ENCODE results near the gene ATP10A.
"Not testable (repeated sequence)": the region's sequence is repeated elsewhere in the genome, so short reads cannot be mapped to it uniquely, and the experiment has no call there.

Gene ATP10A

GRCh38 chr15:25860885-25861866, 2.0 kb downstream of the ATP10A start:
- no peak for FAIRE-seq
- DNase-seq (ENCODE audit: extremely low spot score, insufficient read length, low read depth), result no peak

GRCh38 chr15:25859838-25860645, 3.1 kb downstream of the ATP10A start:
- DNase-seq (ENCODE audit: extremely low spot score, insufficient read length, low read depth) (no peak), FAIRE-seq (no peak)

- FAIRE-seq (no peak), DNase-seq (ENCODE audit: extremely low spot score, insufficient read length, low read depth) (no peak)
These were observed 4.0 kb downstream of the ATP10A start for GRCh38 chr15:25858952-25859760.

GRCh38 chr15:25856059-25856458, 7.1 kb downstream of the ATP10A start:
- DNase-seq (ENCODE audit: extremely low spot score, insufficient read length, low read depth); FAIRE-seq: not testable (repeated sequence)

GRCh38 chr15:25852661-25853524, 10.2 kb downstream of the ATP10A start:
- DNase-seq (ENCODE audit: extremely low spot score, insufficient read length, low read depth) (no peak), FAIRE-seq (no peak)

GRCh38 chr15:25852027-25852426, 11.1 kb downstream of the ATP10A start:
- no peak for FAIRE-seq

DNA sequence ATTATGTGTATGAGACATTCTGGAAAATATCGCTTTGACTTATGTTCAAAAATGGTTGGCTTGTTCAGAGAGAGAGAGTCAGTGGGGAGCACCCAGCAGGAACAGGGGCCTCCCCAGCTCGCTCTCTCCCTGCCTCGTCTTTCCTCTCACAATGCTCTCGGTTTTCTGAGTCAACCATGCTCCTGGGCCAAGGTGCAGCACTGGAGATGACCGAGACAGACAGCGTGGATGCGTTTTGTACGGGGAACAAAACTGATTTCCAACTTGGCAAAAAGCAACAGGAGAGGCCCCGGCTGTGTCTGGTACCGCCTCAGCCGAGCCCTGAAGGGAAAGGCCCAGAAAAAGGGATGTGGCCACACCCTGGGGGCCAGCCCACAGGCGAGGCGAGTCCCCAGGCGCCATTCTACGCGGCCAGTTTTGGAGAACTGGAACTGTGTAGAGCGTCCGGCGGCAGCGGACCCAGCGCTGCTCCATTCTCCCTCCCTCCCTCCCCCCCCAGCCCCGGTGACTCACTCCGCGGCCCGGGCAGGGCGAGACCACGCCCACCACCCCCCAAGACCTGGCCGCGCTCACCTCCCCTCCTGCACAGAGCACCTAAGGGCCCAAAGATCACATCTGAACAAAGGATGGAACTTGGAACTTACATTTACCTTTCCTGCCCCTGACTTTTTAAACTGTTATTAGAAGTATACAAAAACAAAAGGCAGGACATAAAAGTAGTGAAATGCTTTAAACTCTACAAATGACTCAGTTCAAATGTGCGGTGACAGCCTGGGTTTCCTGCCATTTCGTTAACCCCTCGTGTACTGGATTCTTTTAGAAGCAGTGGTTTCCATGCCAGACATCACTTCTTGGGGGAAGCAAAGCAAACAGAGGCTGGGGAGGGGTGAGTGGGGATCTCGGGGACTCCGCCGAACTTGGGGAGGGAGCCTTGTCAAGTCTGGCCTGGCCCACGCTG, 12.7 kb downstream of the ATP10A start:
- DNase-seq (ENCODE audit: extremely low spot score, insufficient read length, low read depth) (no peak), FAIRE-seq (no peak)

More at GRCh38 chr15:25852027-25852426, 11.1 kb downstream of the ATP10A start:
- no peak for DNase-seq (ENCODE audit: extremely low spot score, insufficient read length, low read depth)

DNA sequence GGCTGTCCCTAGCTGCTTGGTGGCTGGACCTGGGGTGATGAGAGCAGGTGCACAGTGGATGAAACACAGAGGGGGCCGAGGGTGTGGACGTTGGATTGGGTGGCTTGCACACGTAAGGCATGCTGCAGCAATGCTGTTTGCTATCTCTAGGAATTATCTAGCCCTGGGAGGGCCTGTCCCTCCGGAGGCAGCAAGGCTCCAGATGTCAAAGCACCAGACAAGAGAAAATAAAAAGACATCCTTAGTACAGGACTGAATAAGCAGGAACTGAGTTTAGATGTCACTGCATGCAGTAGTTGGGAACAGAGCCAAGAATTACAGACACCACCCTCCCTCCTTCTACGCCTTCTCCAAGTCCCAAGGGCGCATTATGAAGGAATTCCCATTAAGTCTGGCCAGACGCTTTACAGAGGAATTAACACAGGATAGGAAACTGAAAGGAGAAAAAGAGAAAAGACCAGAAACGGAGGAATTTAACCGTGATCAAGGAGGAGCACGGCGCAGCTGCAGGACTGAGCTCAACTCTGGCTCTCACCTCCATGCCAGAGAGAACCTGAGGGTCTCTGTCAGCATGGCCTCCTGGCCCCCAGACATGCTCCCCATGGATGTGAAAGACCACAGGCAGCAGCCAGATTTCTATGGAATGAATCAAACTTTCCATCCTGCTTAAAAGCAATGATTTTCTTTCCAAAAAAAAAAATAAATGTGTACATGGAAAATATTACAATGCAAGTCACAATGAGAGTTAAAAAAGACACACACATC, 13.8 kb downstream of the ATP10A start:
- FAIRE-seq (no peak), DNase-seq (ENCODE audit: extremely low spot score, insufficient read length, low read depth) (no peak)

DNA sequence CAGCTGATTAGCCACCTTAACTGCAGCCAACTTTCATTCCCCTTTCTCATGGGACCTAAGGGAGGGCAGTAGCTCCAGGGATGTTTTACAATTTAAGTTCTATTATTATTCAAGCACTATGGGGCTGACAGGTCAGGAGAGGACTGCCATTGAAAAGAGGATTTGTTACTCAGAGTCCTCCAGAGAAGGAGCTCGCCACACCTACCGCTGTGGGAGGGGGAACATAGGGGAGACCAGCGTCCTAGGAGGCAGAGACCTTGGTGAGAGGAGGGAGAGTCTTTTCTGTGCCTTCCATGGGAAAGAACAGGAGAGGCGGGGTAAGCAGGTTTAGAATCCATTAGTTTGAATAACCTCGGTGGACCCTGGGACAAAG, 14.4 kb downstream of the ATP10A start:
- no peak for DNase-seq (ENCODE audit: extremely low spot score, insufficient read length, low read depth)
- no peak for FAIRE-seq

DNA sequence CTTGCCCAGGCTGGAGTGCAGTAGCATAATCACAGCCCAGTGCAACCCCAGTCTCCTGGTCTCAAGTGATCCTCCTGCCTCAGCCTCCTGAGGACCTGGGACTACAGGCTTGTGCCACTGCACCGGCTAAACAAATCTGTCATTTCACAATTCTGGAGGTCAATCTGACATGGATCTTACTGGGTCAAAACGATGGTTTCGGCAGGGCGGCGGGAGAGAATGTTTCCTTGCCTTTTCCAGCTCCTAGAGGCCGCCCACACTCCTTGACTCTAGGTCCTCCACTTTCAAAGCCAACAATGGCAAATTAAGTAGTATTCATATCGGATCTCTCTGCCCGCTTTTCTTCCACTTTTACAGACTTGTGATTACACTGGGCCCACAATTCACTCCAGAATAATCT, 14.8 kb downstream of the ATP10A start:
- FAIRE-seq (no peak), DNase-seq (ENCODE audit: extremely low spot score, insufficient read length, low read depth) (no peak)

DNA sequence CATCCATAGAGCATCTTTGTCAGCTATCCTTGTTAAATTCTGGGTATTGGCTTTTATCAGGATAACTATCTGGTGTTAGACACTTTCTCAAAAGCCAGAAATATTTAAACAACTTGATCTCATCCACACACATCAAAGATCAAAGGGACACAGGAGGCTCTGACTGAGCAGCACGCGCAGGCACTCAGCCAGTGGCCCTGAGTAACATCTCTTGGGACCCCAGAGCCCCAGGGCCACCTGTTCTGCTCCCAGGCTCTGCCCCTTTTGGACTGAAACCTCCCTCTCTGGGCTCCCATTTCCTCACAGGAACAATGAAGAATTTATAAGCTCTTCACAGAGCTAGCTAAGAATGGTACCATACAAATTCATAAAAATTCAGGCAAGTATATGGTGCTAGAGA, 16.1 kb downstream of the ATP10A start:
- no peak for FAIRE-seq

GRCh38 chr15:25846377-25846776, 16.8 kb downstream of the ATP10A start:
- FAIRE-seq, result no peak
- DNase-seq (ENCODE audit: extremely low spot score, insufficient read length, low read depth), result no peak

More for the DNA sequence above, 16.1 kb downstream of the ATP10A start:
- no peak for DNase-seq (ENCODE audit: extremely low spot score, insufficient read length, low read depth)

GRCh38 chr15:25844981-25845680, 18.0 kb downstream of the ATP10A start:
- DNase-seq (ENCODE audit: extremely low spot score, insufficient read length, low read depth) (no peak), FAIRE-seq (no peak)

- DNase-seq (ENCODE audit: extremely low spot score, insufficient read length, low read depth) (no peak), FAIRE-seq (no peak)
These were observed 18.6 kb downstream of the ATP10A start for GRCh38 chr15:25844542-25844941.

DNA sequence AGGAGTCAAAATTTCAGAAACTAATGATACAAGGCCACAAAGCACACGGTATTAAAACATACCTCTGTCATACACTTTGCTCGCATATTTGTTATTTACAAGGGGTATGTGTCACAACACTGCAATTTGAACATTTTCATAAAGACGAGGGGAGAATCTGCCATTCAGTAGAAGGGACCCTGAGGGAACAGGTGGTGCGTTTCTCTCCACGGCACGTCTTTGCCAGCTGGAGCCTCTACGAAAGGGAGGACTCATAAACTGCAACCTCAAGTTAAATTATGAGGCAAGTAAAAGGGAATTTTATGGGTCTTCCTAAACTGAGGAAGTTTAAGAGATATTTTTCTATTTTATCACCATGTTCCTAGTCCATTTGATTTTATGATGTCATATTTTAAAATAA, 19.1 kb downstream of the ATP10A start:
- no peak for FAIRE-seq
- no peak for DNase-seq (ENCODE audit: extremely low spot score, insufficient read length, low read depth)

- FAIRE-seq, result no peak
- no peak for DNase-seq (ENCODE audit: extremely low spot score, insufficient read length, low read depth)
These were observed 23.4 kb downstream of the ATP10A start for GRCh38 chr15:25839638-25840156.

DNA sequence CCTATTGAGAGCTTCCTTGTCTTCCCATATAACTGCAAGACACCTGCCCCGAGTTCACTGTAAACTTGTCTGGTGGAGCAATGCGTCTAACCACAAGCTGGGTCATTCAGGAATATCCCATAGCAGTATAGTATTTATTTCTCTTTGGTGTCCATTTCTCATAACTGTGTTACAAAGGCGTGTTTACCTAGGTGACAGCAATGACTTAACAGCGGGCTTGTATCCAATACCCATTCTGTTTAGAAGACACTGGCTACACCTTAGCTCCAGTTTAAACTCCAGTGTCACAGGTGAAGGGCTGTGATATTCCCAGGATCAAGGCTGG, 24.3 kb downstream of the ATP10A start:
- FAIRE-seq, result no peak

More for the DNA sequence above, 24.3 kb downstream of the ATP10A start:
- DNase-seq (ENCODE audit: extremely low spot score, insufficient read length, low read depth), result no peak

All from GM18507 (cell line).